ENCODE results near the gene DCST1. TPM values are rescaled to one million over a fixed set of nuclear protein-coding genes. Genes with fewer than 3 reads are reported as not detected.

DCST1 gene
- total and polyA plus RNA-seq, 2 donors (not counting 1 experiment from before 2014, with no cell fraction given): not detected

DNA sequence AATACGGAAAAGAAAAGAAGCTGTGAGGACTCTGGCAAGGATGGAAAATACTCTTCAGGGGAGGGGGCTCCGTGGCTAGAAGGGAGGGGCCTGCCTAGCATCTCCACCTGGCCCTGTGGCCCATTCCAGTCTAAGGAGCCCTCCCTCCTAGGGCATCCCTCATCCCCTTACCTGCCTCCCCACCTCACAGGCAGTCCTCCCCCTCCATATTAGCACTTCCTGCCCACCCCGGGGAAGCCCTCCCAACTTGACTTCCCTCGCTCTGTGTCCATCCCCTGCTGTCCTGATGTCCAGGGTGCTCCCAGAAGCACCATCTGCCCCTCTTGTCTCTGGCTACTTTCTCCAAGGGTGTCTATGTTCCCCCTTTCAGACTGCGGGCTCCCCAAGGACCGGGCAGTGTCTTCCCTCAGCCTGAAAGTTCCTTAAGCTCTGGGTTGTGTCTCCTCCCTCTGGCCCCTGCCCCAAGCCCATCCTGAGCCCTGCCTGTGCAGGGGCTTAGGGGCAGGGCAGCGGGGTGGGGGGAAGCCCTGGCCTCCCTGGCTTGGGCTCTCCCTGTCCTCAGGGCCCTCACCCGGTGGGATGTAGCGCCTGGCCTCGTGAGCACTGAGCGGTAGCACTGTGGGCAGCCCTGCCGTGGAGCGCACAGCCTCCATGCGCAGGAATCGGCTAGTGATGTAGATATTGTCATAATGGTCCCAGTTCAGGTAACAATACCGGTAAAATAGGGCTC lies 3.9 kb upstream of the DCST1 start:
- no peaks in the 10 kb centered on the region for H3K79me2 ChIP-seq (ENCODE audit: control insufficient read depth, insufficient read depth, low read length)
- TF ChIP-seq EZH2 (IDR thresholded peaks at IDR 0.05; ENCODE audit: low read length, missing control alignments): no peak
- TF ChIP-seq, protein P1, sequence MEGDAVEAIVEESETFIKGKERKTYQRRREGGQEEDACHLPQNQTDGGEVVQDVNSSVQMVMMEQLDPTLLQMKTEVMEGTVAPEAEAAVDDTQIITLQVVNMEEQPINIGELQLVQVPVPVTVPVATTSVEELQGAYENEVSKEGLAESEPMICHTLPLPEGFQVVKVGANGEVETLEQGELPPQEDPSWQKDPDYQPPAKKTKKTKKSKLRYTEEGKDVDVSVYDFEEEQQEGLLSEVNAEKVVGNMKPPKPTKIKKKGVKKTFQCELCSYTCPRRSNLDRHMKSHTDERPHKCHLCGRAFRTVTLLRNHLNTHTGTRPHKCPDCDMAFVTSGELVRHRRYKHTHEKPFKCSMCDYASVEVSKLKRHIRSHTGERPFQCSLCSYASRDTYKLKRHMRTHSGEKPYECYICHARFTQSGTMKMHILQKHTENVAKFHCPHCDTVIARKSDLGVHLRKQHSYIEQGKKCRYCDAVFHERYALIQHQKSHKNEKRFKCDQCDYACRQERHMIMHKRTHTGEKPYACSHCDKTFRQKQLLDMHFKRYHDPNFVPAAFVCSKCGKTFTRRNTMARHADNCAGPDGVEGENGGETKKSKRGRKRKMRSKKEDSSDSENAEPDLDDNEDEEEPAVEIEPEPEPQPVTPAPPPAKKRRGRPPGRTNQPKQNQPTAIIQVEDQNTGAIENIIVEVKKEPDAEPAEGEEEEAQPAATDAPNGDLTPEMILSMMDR (conservative IDR thresholded peaks at IDR 0.05 in 1 of 2, IDR thresholded peaks at IDR 0.05 in 1 of 2; ENCODE audit: low read depth in 1 of 2, low read length in 2 of 2): no peak
- no peaks in the 10 kb centered on the region for H3K36me3 ChIP-seq (ENCODE audit: control insufficient read depth, insufficient read depth, low read length)
- H3K9me3 ChIP-seq (ENCODE audit: control insufficient read depth, insufficient read depth, low read depth, low read length): no peaks in the 10 kb centered on the region
- no peak overlapping the region for H3K4me3 ChIP-seq (replicated peaks in 1 of 4; ENCODE audit: control extremely low read depth in 1 of 4, insufficient read depth in 1 of 4, low read depth in 3 of 4, low read length in 4 of 4)
- H3K4me1 ChIP-seq (ENCODE audit: control insufficient read depth, extremely low read depth, insufficient read depth, low read length): no peaks in the 10 kb centered on the region
- no peaks in the 10 kb centered on the region for H4K20me1 ChIP-seq (ENCODE audit: control insufficient read depth, extremely low read depth, insufficient read depth, low read length)
- H2AFZ ChIP-seq (ENCODE audit: low read length): no peak overlapping the region
- no peak for DNase-seq (ENCODE audit: low read depth in 2 of 2)
- H3K27ac ChIP-seq (ENCODE audit: insufficient read depth, low read length): no peak overlapping the region
- H3K27me3 ChIP-seq (ENCODE audit: control insufficient read depth, insufficient read depth, low read length): peaks cover 2% of the 10 kb centered on the region
- H3K9ac ChIP-seq (ENCODE audit: insufficient read depth, low read length): no peak overlapping the region
- no peak overlapping the region for H3K4me2 ChIP-seq (ENCODE audit: extremely low read depth, insufficient read depth, low read length)

DNA sequence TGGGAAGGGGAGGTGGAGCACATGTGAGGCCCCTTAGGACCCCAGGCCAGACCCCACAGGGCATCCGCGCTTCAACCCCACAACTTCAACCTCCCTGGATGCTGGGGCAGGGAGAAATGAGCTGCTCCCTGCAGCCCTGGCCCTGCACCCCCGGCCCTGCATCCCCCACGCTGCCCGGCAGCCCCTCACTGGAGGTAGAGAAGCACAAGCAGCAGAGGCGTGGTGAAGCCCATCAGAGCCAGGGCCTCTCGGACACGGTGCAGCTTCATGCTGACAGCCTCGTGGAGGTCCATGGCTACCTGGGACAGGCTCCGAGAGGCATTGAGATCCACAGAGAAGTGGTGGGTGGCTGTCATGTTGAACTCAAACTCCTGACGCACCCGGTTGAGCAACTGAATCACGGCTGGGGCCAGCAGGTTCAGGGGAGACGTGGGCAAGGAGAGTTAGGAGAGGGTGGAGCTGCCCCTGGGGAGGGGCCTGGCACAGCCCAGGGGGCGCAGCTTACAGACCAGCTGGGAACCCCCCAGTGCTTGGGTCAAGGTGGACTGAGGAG lies 3.3 kb upstream of the DCST1 start:
- H3K9me3 ChIP-seq (ENCODE audit: control insufficient read depth, insufficient read depth, low read depth, low read length): no peaks in the 10 kb centered on the region
- H3K4me2 ChIP-seq (ENCODE audit: extremely low read depth, insufficient read depth, low read length): no peak overlapping the region
- no peak overlapping the region for H3K9ac ChIP-seq (ENCODE audit: insufficient read depth, low read length)
- no peak overlapping the region for H3K27ac ChIP-seq (ENCODE audit: insufficient read depth, low read length)
- H3K27me3 ChIP-seq (ENCODE audit: control insufficient read depth, insufficient read depth, low read length): peaks cover 3% of the 10 kb centered on the region
- H3K36me3 ChIP-seq (ENCODE audit: control insufficient read depth, insufficient read depth, low read length): no peaks in the 10 kb centered on the region
- no peak overlapping the region for H2AFZ ChIP-seq (ENCODE audit: low read length)
- H3K4me1 ChIP-seq (ENCODE audit: control insufficient read depth, extremely low read depth, insufficient read depth, low read length): no peaks in the 10 kb centered on the region
- H3K79me2 ChIP-seq (ENCODE audit: control insufficient read depth, insufficient read depth, low read length): no peaks in the 10 kb centered on the region
- no peaks in the 10 kb centered on the region for H4K20me1 ChIP-seq (ENCODE audit: control insufficient read depth, extremely low read depth, insufficient read depth, low read length)
- H3K4me3 ChIP-seq (replicated peaks in 1 of 4; ENCODE audit: control extremely low read depth in 1 of 4, insufficient read depth in 1 of 4, low read depth in 3 of 4, low read length in 4 of 4): no peak overlapping the region
- TF ChIP-seq EZH2 (IDR thresholded peaks at IDR 0.05; ENCODE audit: low read length, missing control alignments): no peak
- no peak for DNase-seq (ENCODE audit: low read depth in 2 of 2)

DNA sequence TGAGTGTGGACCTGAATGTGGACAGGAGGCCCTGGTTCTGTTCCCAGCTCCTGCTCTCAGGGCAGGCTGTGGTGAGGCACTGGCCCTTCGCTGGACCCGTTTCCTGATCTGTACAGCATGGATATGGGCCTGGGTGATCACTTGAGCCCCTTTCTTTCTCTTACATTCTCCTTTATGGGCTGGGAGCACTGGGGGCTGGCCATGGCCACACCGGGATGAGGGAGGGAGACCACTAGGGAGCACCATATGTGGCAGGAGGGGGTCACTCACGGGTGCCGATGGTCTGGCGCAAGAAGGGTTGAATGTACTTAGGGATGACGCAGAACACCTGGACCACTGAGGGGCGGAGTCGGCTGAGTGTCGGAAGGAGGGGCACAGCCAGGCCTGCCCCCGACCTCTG lies 2.7 kb upstream of the DCST1 start:
- H3K79me2 ChIP-seq (ENCODE audit: control insufficient read depth, insufficient read depth, low read length): no peaks in the 10 kb centered on the region
- TF ChIP-seq, protein P1 (conservative IDR thresholded peaks at IDR 0.05 in 1 of 2, IDR thresholded peaks at IDR 0.05 in 1 of 2; ENCODE audit: low read depth in 1 of 2, low read length in 2 of 2): no peak
- TF ChIP-seq EZH2 (IDR thresholded peaks at IDR 0.05; ENCODE audit: low read length, missing control alignments): no peak
- no peaks in the 10 kb centered on the region for H4K20me1 ChIP-seq (ENCODE audit: control insufficient read depth, extremely low read depth, insufficient read depth, low read length)
- peaks cover 3% of the 10 kb centered on the region for H3K27me3 ChIP-seq (ENCODE audit: control insufficient read depth, insufficient read depth, low read length)
- no peak for DNase-seq (ENCODE audit: low read depth in 2 of 2)
- H3K4me1 ChIP-seq (ENCODE audit: control insufficient read depth, extremely low read depth, insufficient read depth, low read length): no peaks in the 10 kb centered on the region
- H3K4me3 ChIP-seq (replicated peaks in 1 of 4; ENCODE audit: control extremely low read depth in 1 of 4, insufficient read depth in 1 of 4, low read depth in 3 of 4, low read length in 4 of 4): no peak overlapping the region
- no peaks in the 10 kb centered on the region for H3K9me3 ChIP-seq (ENCODE audit: control insufficient read depth, insufficient read depth, low read depth, low read length)
- H3K27ac ChIP-seq (ENCODE audit: insufficient read depth, low read length): no peak overlapping the region
- H3K36me3 ChIP-seq (ENCODE audit: control insufficient read depth, insufficient read depth, low read length): no peaks in the 10 kb centered on the region
- H3K9ac ChIP-seq (ENCODE audit: insufficient read depth, low read length): no peak overlapping the region
- H2AFZ ChIP-seq (ENCODE audit: low read length): no peak overlapping the region
- no peak overlapping the region for H3K4me2 ChIP-seq (ENCODE audit: extremely low read depth, insufficient read depth, low read length)
